Measurements from ENCODE around the gene AAMDC.

Gene AAMDC

DNA sequence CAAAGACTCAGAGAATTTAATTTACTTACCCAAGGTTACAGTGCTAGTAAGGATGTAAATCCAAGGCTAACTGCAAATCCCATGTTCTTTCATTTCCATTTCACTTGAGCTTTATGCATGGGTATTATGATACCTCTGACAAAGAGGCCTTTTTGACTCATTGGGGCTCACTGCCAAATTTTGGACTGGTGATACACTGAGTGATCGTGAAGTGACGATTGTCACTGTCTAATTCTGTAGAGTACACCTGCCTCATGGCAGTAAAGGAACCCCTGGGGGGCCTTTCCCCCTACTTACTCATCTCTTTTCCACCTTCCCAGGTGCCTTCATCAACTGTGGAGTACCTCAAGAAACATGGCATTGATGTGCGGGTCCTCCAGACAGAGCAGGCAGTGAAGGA, 50.9 kb downstream of the AAMDC start:
- H3K27ac ChIP-seq (ENCODE audit: low read depth, low read length) = no peak overlapping the region
- no peaks in the 10 kb centered on the region for H3K9me3 ChIP-seq (ENCODE audit: insufficient read depth, low read length)
- peaks cover 7% of the 10 kb centered on the region; the same call in 1 of the 2 replicates for H3K36me3 ChIP-seq (ENCODE audit: low read length)
- no peaks in the 10 kb centered on the region for H3K27me3 ChIP-seq (ENCODE audit: low read length)
- no peaks in the 10 kb centered on the region for H3K79me2 ChIP-seq (ENCODE audit: insufficient read depth, low read length)
- H3K9ac ChIP-seq (ENCODE audit: low read length) = no peak overlapping the region
- H3K9me2 ChIP-seq (replicated peaks; ENCODE audit: insufficient read depth, low read length) = no peaks in the 10 kb centered on the region
- no peaks in the 10 kb centered on the region for H4K20me1 ChIP-seq (ENCODE audit: low read depth, low read length)
- H3K4me3 ChIP-seq (ENCODE audit: insufficient read depth, low read length, poor library complexity, severe bottlenecking) = no peak overlapping the region
- H2AFZ ChIP-seq (ENCODE audit: low read depth, low read length, severe bottlenecking) = no peak overlapping the region
- TF ChIP-seq EZH2phosphoT487 (conservative IDR thresholded peaks at IDR 0.05; ENCODE audit: low read length) = no peak
- TF ChIP-seq, protein P1, sequence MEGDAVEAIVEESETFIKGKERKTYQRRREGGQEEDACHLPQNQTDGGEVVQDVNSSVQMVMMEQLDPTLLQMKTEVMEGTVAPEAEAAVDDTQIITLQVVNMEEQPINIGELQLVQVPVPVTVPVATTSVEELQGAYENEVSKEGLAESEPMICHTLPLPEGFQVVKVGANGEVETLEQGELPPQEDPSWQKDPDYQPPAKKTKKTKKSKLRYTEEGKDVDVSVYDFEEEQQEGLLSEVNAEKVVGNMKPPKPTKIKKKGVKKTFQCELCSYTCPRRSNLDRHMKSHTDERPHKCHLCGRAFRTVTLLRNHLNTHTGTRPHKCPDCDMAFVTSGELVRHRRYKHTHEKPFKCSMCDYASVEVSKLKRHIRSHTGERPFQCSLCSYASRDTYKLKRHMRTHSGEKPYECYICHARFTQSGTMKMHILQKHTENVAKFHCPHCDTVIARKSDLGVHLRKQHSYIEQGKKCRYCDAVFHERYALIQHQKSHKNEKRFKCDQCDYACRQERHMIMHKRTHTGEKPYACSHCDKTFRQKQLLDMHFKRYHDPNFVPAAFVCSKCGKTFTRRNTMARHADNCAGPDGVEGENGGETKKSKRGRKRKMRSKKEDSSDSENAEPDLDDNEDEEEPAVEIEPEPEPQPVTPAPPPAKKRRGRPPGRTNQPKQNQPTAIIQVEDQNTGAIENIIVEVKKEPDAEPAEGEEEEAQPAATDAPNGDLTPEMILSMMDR (IDR thresholded peaks at IDR 0.05; ENCODE audit: insufficient read depth, low read length, poor library complexity, severe bottlenecking) = no peak
- no peaks in the 10 kb centered on the region for H3F3A ChIP-seq (ENCODE audit: insufficient read depth)
- H3K4me2 ChIP-seq (ENCODE audit: low read depth, low read length, poor library complexity, severe bottlenecking) = no peak overlapping the region

DNA sequence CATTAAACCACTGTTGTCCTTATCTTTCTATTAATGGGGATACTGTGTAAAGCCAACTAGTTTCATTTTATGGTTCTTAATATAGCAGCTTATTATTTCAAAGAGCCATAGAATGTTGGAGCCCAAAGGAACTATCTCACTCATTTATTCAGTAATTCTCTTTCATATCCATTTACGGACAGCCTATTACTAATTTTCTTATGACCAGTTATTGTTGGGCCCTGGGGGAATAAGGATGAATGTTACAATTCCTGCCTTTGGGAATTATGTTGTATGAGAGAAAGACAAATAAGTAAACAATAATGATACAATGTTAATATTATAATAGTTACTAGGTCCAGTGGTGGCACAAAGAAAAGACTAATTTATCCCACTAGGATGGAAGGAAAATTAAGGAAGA, 52.4 kb downstream of the AAMDC start:
- no peak overlapping the region for H3K9ac ChIP-seq (ENCODE audit: low read length)
- no peaks in the 10 kb centered on the region for H3K9me2 ChIP-seq (replicated peaks; ENCODE audit: insufficient read depth, low read length)
- TF ChIP-seq, protein P1 (IDR thresholded peaks at IDR 0.05; ENCODE audit: insufficient read depth, low read length, poor library complexity, severe bottlenecking) = no peak
- TF ChIP-seq EZH2phosphoT487 (conservative IDR thresholded peaks at IDR 0.05; ENCODE audit: low read length) = no peak
- no peak overlapping the region for H3K27ac ChIP-seq (ENCODE audit: low read depth, low read length)
- H3K36me3 ChIP-seq (ENCODE audit: low read length) = peaks cover 7% of the 10 kb centered on the region; the same call in 1 of the 2 replicates
- H3K4me3 ChIP-seq (ENCODE audit: insufficient read depth, low read length, poor library complexity, severe bottlenecking) = no peak overlapping the region
- H3K9me3 ChIP-seq (ENCODE audit: insufficient read depth, low read length) = no peaks in the 10 kb centered on the region
- H2AFZ ChIP-seq (ENCODE audit: low read depth, low read length, severe bottlenecking) = no peak overlapping the region
- H3K79me2 ChIP-seq (ENCODE audit: insufficient read depth, low read length) = no peaks in the 10 kb centered on the region
- H4K20me1 ChIP-seq (ENCODE audit: low read depth, low read length) = no peaks in the 10 kb centered on the region
- no peak overlapping the region for H3K4me2 ChIP-seq (ENCODE audit: low read depth, low read length, poor library complexity, severe bottlenecking)
- no peaks in the 10 kb centered on the region for H3K27me3 ChIP-seq (ENCODE audit: low read length)
- H3F3A ChIP-seq (ENCODE audit: insufficient read depth) = no peaks in the 10 kb centered on the region

DNA sequence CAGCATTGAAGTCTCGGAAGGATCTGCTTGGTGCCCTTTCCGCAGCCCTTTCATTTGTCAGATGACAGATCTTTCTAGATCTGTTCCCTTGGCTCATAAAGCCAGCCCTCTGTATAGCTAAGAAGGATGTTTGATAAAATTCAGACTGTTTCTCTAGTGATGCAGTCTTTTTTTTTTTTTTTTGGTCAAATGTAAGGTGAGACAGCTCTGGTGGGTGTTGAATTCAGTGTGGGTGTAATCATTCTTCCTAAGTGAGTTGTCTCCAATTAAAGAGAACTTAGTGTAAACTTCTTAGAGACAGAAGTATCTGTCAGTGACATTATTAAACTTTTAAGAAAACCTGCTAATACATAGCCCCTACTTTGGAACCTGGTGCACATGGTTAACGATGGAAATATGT, 53.3 kb downstream of the AAMDC start:
- H4K20me1 ChIP-seq (ENCODE audit: low read depth, low read length) = no peaks in the 10 kb centered on the region
- no peak overlapping the region for H3K4me3 ChIP-seq (ENCODE audit: insufficient read depth, low read length, poor library complexity, severe bottlenecking)
- no peak overlapping the region for H2AFZ ChIP-seq (ENCODE audit: low read depth, low read length, severe bottlenecking)
- no peaks in the 10 kb centered on the region for H3F3A ChIP-seq (ENCODE audit: insufficient read depth)
- peaks cover 7% of the 10 kb centered on the region; the same call in 1 of the 2 replicates for H3K36me3 ChIP-seq (ENCODE audit: low read length)
- no peaks in the 10 kb centered on the region for H3K9me2 ChIP-seq (replicated peaks; ENCODE audit: insufficient read depth, low read length)
- H3K4me2 ChIP-seq (ENCODE audit: low read depth, low read length, poor library complexity, severe bottlenecking) = no peak overlapping the region
- no peak overlapping the region for H3K9ac ChIP-seq (ENCODE audit: low read length)
- no peaks in the 10 kb centered on the region for H3K27me3 ChIP-seq (ENCODE audit: low read length)
- H3K9me3 ChIP-seq (ENCODE audit: insufficient read depth, low read length) = no peaks in the 10 kb centered on the region
- no peak overlapping the region for H3K27ac ChIP-seq (ENCODE audit: low read depth, low read length)
- no peak for TF ChIP-seq EZH2phosphoT487 (conservative IDR thresholded peaks at IDR 0.05; ENCODE audit: low read length)
- TF ChIP-seq, protein P1 (IDR thresholded peaks at IDR 0.05; ENCODE audit: insufficient read depth, low read length, poor library complexity, severe bottlenecking) = no peak
- H3K79me2 ChIP-seq (ENCODE audit: insufficient read depth, low read length) = no peaks in the 10 kb centered on the region
